MM.1S (cell line): Measurements from ENCODE around the gene SLC26A6.

ENCODE experiments used
- DNase-seq: peaks from one replicate; pipeline ENCODE4 v3.0.0-alpha.2; 2015
- H2AFZ ChIP-seq: fragments of 300-600 bp; sonication (generic); 2 replicates; pipeline ENCODE4 v1.6.0; 2016; ENCODE audit warnings: antibody characterized with exemption, low read length
- H3F3A ChIP-seq: fragments of 300-600 bp; sonication (generic); 2 replicates; pipeline ENCODE4 v1.6.1; 2016; ENCODE audit warnings: mild to moderate bottlenecking, antibody characterized with exemption, low read length, moderate library complexity, mixed read lengths; ENCODE audit not compliant: insufficient read depth
- H3K27ac ChIP-seq: fragments of 300-600 bp; sonication (generic); 2 replicates; pipeline ENCODE4 v1.5.1; 2016; ENCODE audit warnings: mild to moderate bottlenecking, low read length
- H3K27me3 ChIP-seq: fragments of 300-600 bp; sonication (generic); replicated peaks from 2 replicates; pipeline ENCODE4 v1.6.0; 2016; ENCODE audit warnings: low read length; ENCODE audit not compliant: insufficient read depth
- H3K36me3 ChIP-seq: fragments of 300-600 bp; sonication (generic); replicated peaks from 2 replicates; pipeline ENCODE4 v1.6.1; 2016; ENCODE audit warnings: mild to moderate bottlenecking, low read length, mixed read lengths; ENCODE audit not compliant: insufficient read depth
- H3K4me1 ChIP-seq: fragments of 300-600 bp; sonication (generic); 2 replicates; pipeline ENCODE4 v1.6.1; 2016; ENCODE audit warnings: low read length, mixed read lengths
- H3K4me2 ChIP-seq: fragments of 300-600 bp; sonication (generic); 2 replicates; pipeline ENCODE4 v1.6.0; 2016; ENCODE audit warnings: low read depth, low read length
- H3K4me3 ChIP-seq: fragments of 300-600 bp; sonication (generic); 2 replicates; pipeline ENCODE4 v1.5.1; 2016; ENCODE audit warnings: low read length, mixed read lengths
- H3K79me2 ChIP-seq: fragments of 300-600 bp; sonication (generic); 2 replicates; pipeline ENCODE4 v1.6.1; 2016; ENCODE audit warnings: mixed run types, low read length, mixed read lengths
- H3K9ac ChIP-seq: fragments of 300-600 bp; sonication (generic); 2 replicates; pipeline ENCODE4 v1.6.1; 2016; ENCODE audit warnings: low read length, mixed read lengths
- H3K9me2 ChIP-seq: fragments of 300-600 bp; sonication (generic); replicated peaks from 2 replicates; pipeline ENCODE4 v1.6.1; 2016; ENCODE audit warnings: mild to moderate bottlenecking, low read length, mixed read lengths; ENCODE audit not compliant: insufficient read depth
- H3K9me3 ChIP-seq: fragments of 300-600 bp; sonication (generic); replicated peaks from 2 replicates; pipeline ENCODE4 v1.6.1; 2016; ENCODE audit warnings: mild to moderate bottlenecking, low read length, mixed read lengths; ENCODE audit not compliant: insufficient read depth
- H4K20me1 ChIP-seq: fragments of 300-600 bp; sonication (generic); 2 replicates; pipeline ENCODE4 v1.6.1; 2016; ENCODE audit warnings: mild to moderate bottlenecking, low read length, moderate library complexity, mixed read lengths; ENCODE audit not compliant: insufficient read depth
- EZH2 ChIP-seq: fragments of 300-600 bp; sonication (generic); optimal IDR thresholded peaks from 2 replicates; pipeline ENCODE3; 2017; ENCODE audit warnings: low read depth, mild to moderate bottlenecking, antibody characterized with exemption, low read length, mixed read lengths
- EZH2phosphoT487 ChIP-seq: fragments of 300-600 bp; sonication (generic); IDR thresholded peaks from 2 replicates; pipeline ENCODE4 v1.6.1; 2018; ENCODE audit warnings: antibody characterized with exemption, low read length
- TF ChIP-seq, protein P1 (sequence below): fragments of 300-600 bp; sonication (generic); IDR thresholded peaks from 2 replicates; pipeline ENCODE4 v1.5.1; 2016; ENCODE audit warnings: antibody characterized with exemption, low read length, mixed read lengths

The SLC26A6 gene, protein sequence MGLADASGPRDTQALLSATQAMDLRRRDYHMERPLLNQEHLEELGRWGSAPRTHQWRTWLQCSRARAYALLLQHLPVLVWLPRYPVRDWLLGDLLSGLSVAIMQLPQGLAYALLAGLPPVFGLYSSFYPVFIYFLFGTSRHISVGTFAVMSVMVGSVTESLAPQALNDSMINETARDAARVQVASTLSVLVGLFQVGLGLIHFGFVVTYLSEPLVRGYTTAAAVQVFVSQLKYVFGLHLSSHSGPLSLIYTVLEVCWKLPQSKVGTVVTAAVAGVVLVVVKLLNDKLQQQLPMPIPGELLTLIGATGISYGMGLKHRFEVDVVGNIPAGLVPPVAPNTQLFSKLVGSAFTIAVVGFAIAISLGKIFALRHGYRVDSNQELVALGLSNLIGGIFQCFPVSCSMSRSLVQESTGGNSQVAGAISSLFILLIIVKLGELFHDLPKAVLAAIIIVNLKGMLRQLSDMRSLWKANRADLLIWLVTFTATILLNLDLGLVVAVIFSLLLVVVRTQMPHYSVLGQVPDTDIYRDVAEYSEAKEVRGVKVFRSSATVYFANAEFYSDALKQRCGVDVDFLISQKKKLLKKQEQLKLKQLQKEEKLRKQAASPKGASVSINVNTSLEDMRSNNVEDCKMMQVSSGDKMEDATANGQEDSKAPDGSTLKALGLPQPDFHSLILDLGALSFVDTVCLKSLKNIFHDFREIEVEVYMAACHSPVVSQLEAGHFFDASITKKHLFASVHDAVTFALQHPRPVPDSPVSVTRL

DNA sequence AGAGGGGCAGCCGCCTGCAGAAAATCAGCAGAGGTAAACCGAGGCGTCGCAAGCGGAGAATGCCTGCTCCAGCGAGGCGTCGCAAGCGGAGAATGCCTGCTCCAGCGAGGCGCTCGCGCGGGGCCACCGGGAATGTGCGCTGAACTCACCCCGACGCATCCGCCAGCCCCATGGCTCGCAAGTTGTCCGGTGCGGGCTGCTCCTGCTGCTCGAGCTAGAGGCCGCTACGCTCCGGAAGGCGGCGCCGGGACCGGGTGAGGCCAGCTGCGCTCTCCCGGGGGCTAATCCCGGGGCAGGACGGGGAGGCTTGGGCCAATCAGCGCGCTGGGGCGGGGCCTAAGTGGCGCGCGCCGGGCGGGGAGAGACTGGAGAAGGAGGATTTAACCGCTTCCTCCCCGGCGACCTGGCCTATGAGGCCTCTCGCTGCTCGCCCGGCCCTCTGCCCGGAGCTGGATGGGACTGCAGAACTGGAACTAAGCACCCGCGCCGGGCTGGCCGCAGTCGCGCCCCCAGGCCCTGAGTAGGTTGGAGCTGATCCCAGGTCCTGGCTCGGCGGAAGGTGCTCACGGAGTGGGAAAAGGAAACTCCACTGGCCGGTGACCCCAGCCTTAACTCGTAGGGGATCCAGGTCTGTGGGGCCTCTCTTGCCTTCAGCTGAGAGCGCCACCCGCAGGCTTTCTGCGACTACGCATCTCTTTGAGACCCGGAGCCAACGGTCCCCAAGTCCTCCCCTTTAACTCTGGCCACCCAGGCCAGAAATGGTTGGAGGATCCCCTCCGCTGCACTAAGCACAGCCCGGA is at the start of gene SLC26A6:
Gene SLC26A6 (minus strand): TSS at position 240 of the 800 bp plus-strand sequence. CDS start 68 bp downstream, at position 172.
- peak within 1 kb of the TSS; percentile 99 for H3K4me2 ChIP-seq
- peak; percentile 96 for DNase-seq
- no peaks in the 10 kb centered on the region for H3K79me2 ChIP-seq
- H3F3A ChIP-seq: no peaks in the 10 kb centered on the region
- H4K20me1 ChIP-seq: no peaks in the 10 kb centered on the region
- no peaks in the 10 kb centered on the region for H3K9me2 ChIP-seq
- H3K4me1 ChIP-seq: peaks cover 12% of the 10 kb centered on the region; the same call in 1 of the 2 replicates
- H3K27ac ChIP-seq: no peak within 1 kb of the TSS; the same call in 1 of the 2 replicates
- H3K27me3 ChIP-seq: peaks cover 5% of the 10 kb centered on the region; the same call in 1 of the 2 replicates
- no peaks in the 10 kb centered on the region for H3K36me3 ChIP-seq
- peak within 1 kb of the TSS; percentile 65; the same call in 1 of the 2 replicates for H3K9ac ChIP-seq
- H3K9me3 ChIP-seq: no peaks in the 10 kb centered on the region
- H2AFZ ChIP-seq: peak within 1 kb of the TSS; percentile 86
- TF ChIP-seq, protein P1, sequence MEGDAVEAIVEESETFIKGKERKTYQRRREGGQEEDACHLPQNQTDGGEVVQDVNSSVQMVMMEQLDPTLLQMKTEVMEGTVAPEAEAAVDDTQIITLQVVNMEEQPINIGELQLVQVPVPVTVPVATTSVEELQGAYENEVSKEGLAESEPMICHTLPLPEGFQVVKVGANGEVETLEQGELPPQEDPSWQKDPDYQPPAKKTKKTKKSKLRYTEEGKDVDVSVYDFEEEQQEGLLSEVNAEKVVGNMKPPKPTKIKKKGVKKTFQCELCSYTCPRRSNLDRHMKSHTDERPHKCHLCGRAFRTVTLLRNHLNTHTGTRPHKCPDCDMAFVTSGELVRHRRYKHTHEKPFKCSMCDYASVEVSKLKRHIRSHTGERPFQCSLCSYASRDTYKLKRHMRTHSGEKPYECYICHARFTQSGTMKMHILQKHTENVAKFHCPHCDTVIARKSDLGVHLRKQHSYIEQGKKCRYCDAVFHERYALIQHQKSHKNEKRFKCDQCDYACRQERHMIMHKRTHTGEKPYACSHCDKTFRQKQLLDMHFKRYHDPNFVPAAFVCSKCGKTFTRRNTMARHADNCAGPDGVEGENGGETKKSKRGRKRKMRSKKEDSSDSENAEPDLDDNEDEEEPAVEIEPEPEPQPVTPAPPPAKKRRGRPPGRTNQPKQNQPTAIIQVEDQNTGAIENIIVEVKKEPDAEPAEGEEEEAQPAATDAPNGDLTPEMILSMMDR: peak; percentile 62
- TF ChIP-seq EZH2phosphoT487 (no peak), EZH2 (no peak)
- H3K4me3 ChIP-seq: peak within 1 kb of the TSS; percentile 88

DNA sequence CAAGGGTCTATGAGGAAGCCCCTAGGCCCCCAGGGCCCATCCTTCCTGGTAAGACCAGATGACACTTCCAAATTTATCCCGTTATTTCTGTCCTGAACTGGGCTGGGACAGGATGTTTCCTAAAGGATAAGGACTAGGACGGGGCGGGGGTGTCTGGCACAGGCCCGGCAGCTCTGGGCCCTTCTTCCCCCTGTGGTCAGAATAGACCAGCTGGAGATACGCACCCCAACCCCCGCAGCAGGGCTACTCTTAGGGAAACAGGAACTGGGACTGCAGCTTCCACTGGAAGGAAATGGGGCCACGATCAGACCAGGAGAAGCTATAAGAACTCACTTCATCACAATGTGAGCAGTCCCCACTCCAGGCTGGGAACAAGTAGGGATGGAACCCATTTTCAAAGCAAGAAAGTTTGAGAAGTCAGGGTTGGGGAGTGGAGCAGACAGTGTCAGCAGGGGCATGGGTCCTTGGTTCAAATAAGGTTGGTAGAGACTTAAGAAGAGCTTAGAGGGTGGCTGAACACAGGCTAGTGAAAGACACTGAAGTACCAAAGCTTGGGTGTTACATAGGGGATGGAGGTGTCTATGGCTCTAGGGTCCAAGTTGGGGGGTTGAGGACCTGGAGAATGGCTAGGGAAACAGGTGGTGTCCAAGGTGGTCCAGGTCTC is 49.4 kb upstream of the SLC26A6 start:
- H3K36me3 ChIP-seq: peaks cover 2% of the 10 kb centered on the region; the same call in 1 of the 2 replicates

More for the DNA sequence above, 49.4 kb upstream of the SLC26A6 start:
- H4K20me1 ChIP-seq: no peaks in the 10 kb centered on the region
- peak overlapping the region; percentile 73 for H3K4me2 ChIP-seq
- no peak overlapping the region for H2AFZ ChIP-seq
- H3F3A ChIP-seq: peaks cover 4% of the 10 kb centered on the region
- peak overlapping the region; percentile 98 for H3K4me3 ChIP-seq
- peaks cover 28% of the 10 kb centered on the region for H3K79me2 ChIP-seq
- no peak for TF ChIP-seq EZH2phosphoT487
- TF ChIP-seq, protein P1: no peak
- TF ChIP-seq EZH2: no peak
- peak; percentile 19 for DNase-seq
- H3K4me1 ChIP-seq: peaks cover 5% of the 10 kb centered on the region; the same call in 1 of the 2 replicates
- no peaks in the 10 kb centered on the region for H3K9me2 ChIP-seq
- no peaks in the 10 kb centered on the region for H3K27me3 ChIP-seq
- peak overlapping the region; percentile 25; the same call in 1 of the 2 replicates for H3K9ac ChIP-seq
- no peaks in the 10 kb centered on the region for H3K9me3 ChIP-seq
- no peak overlapping the region for H3K27ac ChIP-seq
